Measurements from ENCODE around the gene STAC. TPM values are rescaled to one million over a fixed set of nuclear protein-coding genes. Genes with fewer than 3 reads are reported as not detected.

Gene STAC
- polyA plus RNA-seq, 2 donors: 0.20 to 0.49 TPM

- H3K36me3 ChIP-seq (ENCODE audit: control insufficient read depth in 2 of 2, insufficient read depth in 2 of 2, low read length in 1 of 2): no peaks in the 10 kb centered on the region
- peaks cover 0 to under 1% of the 10 kb centered on the region in 2 donors for H3K9me3 ChIP-seq (ENCODE audit: control insufficient read depth in 2 of 2, insufficient read depth in 1 of 2, low read depth in 1 of 2, low read length in 1 of 2)
- H3K4me3 ChIP-seq (ENCODE audit: low read depth in 1 of 2, low read length in 2 of 2): no peak overlapping the region
- 58 to 60% methylated on average over 3 of the region's 3 CpGs for WGBS, 2 donors
- no peaks in the 10 kb centered on the region for H3K4me1 ChIP-seq (ENCODE audit: control insufficient read depth in 2 of 2, insufficient read depth in 2 of 2, low read length in 1 of 2)
- no peaks in the 10 kb centered on the region for H3K27me3 ChIP-seq (ENCODE audit: control insufficient read depth in 1 of 2, insufficient read depth in 2 of 2, low read length in 2 of 2)
- H3K27ac ChIP-seq (ENCODE audit: low read depth in 2 of 2, low read length in 1 of 2): no peak overlapping the region
Measured at GRCh38 chr3:36591959-36592358, 211.7 kb downstream of the STAC start.

DNA sequence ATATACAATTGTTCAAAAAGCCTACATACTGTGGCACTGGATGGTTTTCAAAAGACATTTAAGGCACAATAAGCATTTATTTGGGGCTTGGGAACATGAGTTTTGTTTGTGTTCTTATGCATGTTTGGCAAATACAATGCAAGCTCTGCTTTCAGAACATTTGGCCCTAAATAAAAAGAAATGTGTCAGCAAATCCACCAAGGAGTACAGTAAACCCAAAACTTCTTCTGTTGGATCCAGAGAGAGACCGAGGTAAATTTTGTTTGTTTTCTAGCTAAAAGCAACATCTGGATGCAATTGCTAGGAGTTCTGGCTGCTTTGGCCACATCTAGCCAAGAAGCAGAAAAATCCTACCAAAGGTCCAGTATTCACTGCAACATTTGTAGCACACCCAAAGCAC, 215.2 kb downstream of the STAC start:
- peaks cover 0 to 3% of the 10 kb centered on the region in 2 donors for H3K9me3 ChIP-seq (ENCODE audit: control insufficient read depth in 2 of 2, insufficient read depth in 1 of 2, low read depth in 1 of 2, low read length in 1 of 2)
- no peaks in the 10 kb centered on the region for H3K27me3 ChIP-seq (ENCODE audit: control insufficient read depth in 1 of 2, insufficient read depth in 2 of 2, low read length in 2 of 2)
- WGBS, 2 donors: 47 to 67% methylated on average over 1 of the region's 1 CpG
- H3K36me3 ChIP-seq (ENCODE audit: control insufficient read depth in 2 of 2, insufficient read depth in 2 of 2, low read length in 1 of 2): no peaks in the 10 kb centered on the region
- no peaks in the 10 kb centered on the region for H3K4me1 ChIP-seq (ENCODE audit: control insufficient read depth in 2 of 2, insufficient read depth in 2 of 2, low read length in 1 of 2)
- H3K4me3 ChIP-seq (ENCODE audit: low read depth in 1 of 2, low read length in 2 of 2): no peak overlapping the region
- H3K27ac ChIP-seq (ENCODE audit: low read depth in 2 of 2, low read length in 1 of 2): no peak overlapping the region

DNA sequence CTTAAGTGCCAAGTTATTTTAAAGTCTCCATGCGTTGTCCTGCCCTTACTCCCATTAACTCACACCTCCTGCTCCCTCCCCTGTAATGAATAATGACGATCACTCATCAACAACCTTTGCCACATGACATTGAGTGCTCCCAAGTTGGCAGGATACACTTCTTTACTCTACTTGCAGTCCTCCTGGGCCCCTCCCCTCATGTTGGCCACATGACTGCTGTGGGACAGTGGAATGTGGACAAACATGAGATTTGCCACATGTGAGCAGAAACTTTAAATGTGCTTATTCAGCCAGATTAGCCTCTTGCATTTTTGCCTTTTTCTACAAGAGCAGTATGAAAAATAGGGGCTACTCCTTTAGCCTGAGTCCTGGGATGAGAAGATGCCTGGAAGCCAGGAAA, 216.1 kb downstream of the STAC start:
- no peak overlapping the region for H3K4me3 ChIP-seq (ENCODE audit: low read depth in 1 of 2, low read length in 2 of 2)
- H3K36me3 ChIP-seq (ENCODE audit: control insufficient read depth in 2 of 2, insufficient read depth in 2 of 2, low read length in 1 of 2): no peaks in the 10 kb centered on the region
- H3K27ac ChIP-seq (ENCODE audit: low read depth in 2 of 2, low read length in 1 of 2): no peak overlapping the region
- 68 to 81% methylated on average over 2 of the region's 2 CpGs for WGBS, 2 donors
- peaks cover 0 to 3% of the 10 kb centered on the region in 2 donors for H3K9me3 ChIP-seq (ENCODE audit: control insufficient read depth in 2 of 2, insufficient read depth in 1 of 2, low read depth in 1 of 2, low read length in 1 of 2)
- H3K4me1 ChIP-seq (ENCODE audit: control insufficient read depth in 2 of 2, insufficient read depth in 2 of 2, low read length in 1 of 2): no peaks in the 10 kb centered on the region
- H3K27me3 ChIP-seq (ENCODE audit: control insufficient read depth in 1 of 2, insufficient read depth in 2 of 2, low read length in 2 of 2): no peaks in the 10 kb centered on the region

GRCh38 chr3:36597422-36597821, 217.1 kb downstream of the STAC start:
- H3K4me3 ChIP-seq (ENCODE audit: low read depth in 1 of 2, low read length in 2 of 2): no peak overlapping the region
- WGBS, 2 donors: 43 to 52% methylated on average over 2 of the region's 2 CpGs
- no peaks in the 10 kb centered on the region for H3K27me3 ChIP-seq (ENCODE audit: control insufficient read depth in 1 of 2, insufficient read depth in 2 of 2, low read length in 2 of 2)
- peaks cover 0 to 3% of the 10 kb centered on the region in 2 donors for H3K9me3 ChIP-seq (ENCODE audit: control insufficient read depth in 2 of 2, insufficient read depth in 1 of 2, low read depth in 1 of 2, low read length in 1 of 2)
- H3K27ac ChIP-seq (ENCODE audit: low read depth in 2 of 2, low read length in 1 of 2): no peak overlapping the region
- no peaks in the 10 kb centered on the region for H3K36me3 ChIP-seq (ENCODE audit: control insufficient read depth in 2 of 2, insufficient read depth in 2 of 2, low read length in 1 of 2)
- no peaks in the 10 kb centered on the region for H3K4me1 ChIP-seq (ENCODE audit: control insufficient read depth in 2 of 2, insufficient read depth in 2 of 2, low read length in 1 of 2)

Measured in esophagus (tissue), 2 donors.